ENCODE measurements around the gene STX1B. TPM values are rescaled to one million over a fixed set of nuclear protein-coding genes. Genes with fewer than 3 reads are reported as not detected.
"Not testable (repeated sequence)": the region's sequence is repeated elsewhere in the genome, so short reads cannot be mapped to it uniquely, and the experiment has no call there.

The STX1B gene
- total RNA-seq, 1 experiment from 2014 or later: 3.7 TPM

GRCh38 chr16:31020536-31020935, 10.1 kb upstream of the STX1B start:
- H3K4me1 ChIP-seq (ENCODE audit: control insufficient read depth, insufficient read depth, low read length): no peaks in the 10 kb centered on the region
- intact Hi-C loops (cut with micrococcal nuclease; ENCODE audit: unreplicated experiment): no loop called here
- no peak for DNase-seq (ENCODE audit: low read depth, low spot score)
- no peaks in the 10 kb centered on the region for H3K27me3 ChIP-seq (ENCODE audit: control insufficient read depth, insufficient read depth, low read length)
- ChIA-PET POLR2A (no interaction called here), CTCF (no interaction called here)
- BruUV-seq (replicated peaks): no TSS peak
- ATAC-seq: no peak
- in situ Hi-C loops (cut with HindIII; ENCODE audit: low pct_unique_long_range_greater_than_20kb, low sequenced_read_pairs): no loop called here
- H3K4me3 ChIP-seq (ENCODE audit: low read depth in 2 of 2, low read length in 2 of 2): no peak overlapping the region
- no peaks in the 10 kb centered on the region for H3K36me3 ChIP-seq (ENCODE audit: control insufficient read depth, insufficient read depth, low read length)
- no peak for TF ChIP-seq TCF7L2 (IDR thresholded peaks at IDR 0.05; ENCODE audit: low read depth, low read length)
- no peak for TF ChIP-seq REST (IDR thresholded peaks at IDR 0.05; ENCODE audit: insufficient read depth in 1 of 2, low read depth in 2 of 2, low read length in 1 of 2)
- no peak for TF ChIP-seq POLR2AphosphoS5 (IDR thresholded peaks at IDR 0.05; ENCODE audit: low read depth, low read length)
- TF ChIP-seq SIN3A (IDR thresholded peaks at IDR 0.05; ENCODE audit: borderline replicate concordance, insufficient read depth, low read depth, low read length): no peak
- no peak for TF ChIP-seq CTCF (IDR thresholded peaks at IDR 0.05)
- no peaks in the 10 kb centered on the region for H3K9me3 ChIP-seq (ENCODE audit: control insufficient read depth, insufficient read depth, low read depth, low read length)
- no peak overlapping the region for H3K27ac ChIP-seq (ENCODE audit: low read length)

- intact Hi-C loops (cut with micrococcal nuclease; ENCODE audit: unreplicated experiment); ATAC-seq; DNase-seq (ENCODE audit: low read depth, low spot score); H3K27me3 ChIP-seq (ENCODE audit: control insufficient read depth, insufficient read depth, low read length); H3K9me3 ChIP-seq (ENCODE audit: control insufficient read depth, insufficient read depth, low read depth, low read length); in situ Hi-C loops (cut with HindIII; ENCODE audit: low pct_unique_long_range_greater_than_20kb, low sequenced_read_pairs); CTCF ChIA-PET; H3K36me3 ChIP-seq (ENCODE audit: control insufficient read depth, insufficient read depth, low read length); H3K4me1 ChIP-seq (ENCODE audit: control insufficient read depth, insufficient read depth, low read length); H3K4me3 ChIP-seq (ENCODE audit: low read depth in 2 of 2, low read length in 2 of 2); H3K27ac ChIP-seq (ENCODE audit: low read length); POLR2A ChIA-PET; BruUV-seq (replicated peaks): not testable (repeated sequence)
Observed at GRCh38 chr16:31017756-31018155, 7.3 kb upstream of the STX1B start.

- no peaks in the 10 kb centered on the region for H3K9me3 ChIP-seq (ENCODE audit: control insufficient read depth, insufficient read depth, low read depth, low read length)
- no peaks in the 10 kb centered on the region for H3K4me1 ChIP-seq (ENCODE audit: control insufficient read depth, insufficient read depth, low read length)
- ChIA-PET POLR2A (no interaction called here), CTCF (interaction anchor here (0.7 kb wide), 1 partner anchor 34 kb away, joined by 12 read pairs; no protein-coding TSS in a partner anchor)
- no peaks in the 10 kb centered on the region for H3K36me3 ChIP-seq (ENCODE audit: control insufficient read depth, insufficient read depth, low read length)
- no peak overlapping the region for H3K4me3 ChIP-seq (ENCODE audit: low read depth in 2 of 2, low read length in 2 of 2)
- DNase-seq (ENCODE audit: low read depth, low spot score): no peak
- H3K27ac ChIP-seq (ENCODE audit: low read length): no peak overlapping the region
- no TSS peak for BruUV-seq (replicated peaks)
- ATAC-seq: peak; percentile 57; the same call in 1 of the 2 replicates
- in situ Hi-C loops (cut with HindIII; ENCODE audit: low pct_unique_long_range_greater_than_20kb, low sequenced_read_pairs) (no loop called here), intact Hi-C loops (cut with micrococcal nuclease; ENCODE audit: unreplicated experiment) (no loop called here)
- TF ChIP-seq REST (IDR thresholded peaks at IDR 0.05; ENCODE audit: insufficient read depth in 1 of 2, low read depth in 2 of 2, low read length in 1 of 2): no peak
- TF ChIP-seq TCF7L2 (IDR thresholded peaks at IDR 0.05; ENCODE audit: low read depth, low read length): no peak
- no peak for TF ChIP-seq SIN3A (IDR thresholded peaks at IDR 0.05; ENCODE audit: borderline replicate concordance, insufficient read depth, low read depth, low read length)
- TF ChIP-seq POLR2AphosphoS5 (IDR thresholded peaks at IDR 0.05; ENCODE audit: low read depth, low read length): no peak
- no peak for TF ChIP-seq CTCF (IDR thresholded peaks at IDR 0.05)
- H3K27me3 ChIP-seq (ENCODE audit: control insufficient read depth, insufficient read depth, low read length): no peaks in the 10 kb centered on the region
Observed at GRCh38 chr16:31016018-31016417, 5.6 kb upstream of the STX1B start.

GRCh38 chr16:31013292-31013691, 2.9 kb upstream of the STX1B start:
- H3K27me3 ChIP-seq (ENCODE audit: control insufficient read depth, insufficient read depth, low read length); H3K9me3 ChIP-seq (ENCODE audit: control insufficient read depth, insufficient read depth, low read depth, low read length); H3K36me3 ChIP-seq (ENCODE audit: control insufficient read depth, insufficient read depth, low read length); DNase-seq (ENCODE audit: low read depth, low spot score); BruUV-seq (replicated peaks); POLR2A ChIA-PET; in situ Hi-C loops (cut with HindIII; ENCODE audit: low pct_unique_long_range_greater_than_20kb, low sequenced_read_pairs); H3K27ac ChIP-seq (ENCODE audit: low read length); H3K4me1 ChIP-seq (ENCODE audit: control insufficient read depth, insufficient read depth, low read length); intact Hi-C loops (cut with micrococcal nuclease; ENCODE audit: unreplicated experiment); CTCF ChIA-PET; H3K4me3 ChIP-seq (ENCODE audit: low read depth in 2 of 2, low read length in 2 of 2); ATAC-seq: not testable (repeated sequence)

Data from Panc1 (cell line).